SK-N-MC (cell line): ENCODE measurements around the gene RYR1.

Experiments
- EZH2 ChIP-seq: fragments of 200-600 bp; sonication (generic); IDR thresholded peaks from one replicate; pipeline ENCODE4 v1.6.1; 2017; ENCODE audit warnings: antibody characterized with exemption
- FOXP2 ChIP-seq: optimal IDR thresholded peaks from 2 replicates; pipeline ENCODE3; 2011; ENCODE audit warnings: mild to moderate bottlenecking, moderate library complexity; ENCODE audit not compliant: insufficient read depth; ENCODE audit errors: extremely low read length, control extremely low read depth
- POLR2AphosphoS5 ChIP-seq: IDR thresholded peaks from 2 replicates; pipeline ENCODE4 v1.6.1; 2012; ENCODE audit warnings: mild to moderate bottlenecking, low read depth, low read length, borderline replicate concordance

DNA sequence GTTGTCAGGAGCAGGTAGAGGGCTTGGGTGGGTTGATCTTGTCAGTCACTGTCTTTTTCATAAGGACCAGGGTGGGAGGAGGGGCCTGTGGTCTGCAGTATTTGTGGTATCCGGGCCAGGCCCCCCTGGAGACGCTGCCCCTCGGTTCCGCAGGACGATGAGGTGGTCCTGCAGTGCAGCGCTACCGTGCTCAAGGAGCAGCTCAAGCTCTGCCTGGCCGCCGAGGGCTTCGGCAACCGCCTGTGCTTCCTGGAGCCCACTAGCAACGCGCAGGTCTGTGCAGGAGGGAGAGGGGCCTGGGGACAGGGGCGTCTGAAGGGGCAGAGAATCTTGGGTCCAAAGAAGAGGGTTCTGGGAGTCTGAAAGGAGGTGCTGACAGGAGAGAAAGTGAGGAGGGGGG lies 7.1 kb downstream of the RYR1 start:
- no peak for TF ChIP-seq EZH2
- TF ChIP-seq POLR2AphosphoS5: no peak
- no peak for TF ChIP-seq FOXP2
